SK-N-SH (cell line): Measurements from ENCODE around the gene TNFRSF19. TPM values are rescaled to one million over a fixed set of nuclear protein-coding genes. Genes with fewer than 3 reads are reported as not detected.
"Not testable (repeated sequence)": the region's sequence is repeated elsewhere in the genome, so short reads cannot be mapped to it uniquely, and the experiment has no call there.

ENCODE experiments used
- CTCF ChIA-PET: fragments of 300-600, 350-600 bp; formaldehyde crosslinking; extraction: SDS; loops from one replicate; lab custom pipeline; 2021; lab: Yijun Ruan, JAX
- POLR2A ChIA-PET: fragments of 350-600 bp; sonication (Branson Sonifier 250); formaldehyde crosslinking; extraction: SDS; loops from one replicate; lab custom pipeline; 2020; ENCODE audit warnings: antibody characterized with exemption, inconsistent platforms; lab: Yijun Ruan, JAX
- DNase-seq: peaks from one replicate; pipeline ENCODE4 v3.0.0; 2012
- H2AFZ ChIP-seq: fragments of 200-600 bp; sonication (generic); 2 replicates; pipeline ENCODE4 v1.8.1; 2016; ENCODE audit warnings: antibody characterized with exemption, mild to moderate bottlenecking, low read depth
- H3F3A ChIP-seq: fragments of 200-600 bp; sonication (generic); replicated peaks from 2 replicates; pipeline ENCODE3; 2016; ENCODE audit warnings: antibody characterized with exemption, mild to moderate bottlenecking; ENCODE audit not compliant: insufficient read depth
- H3K27ac ChIP-seq, 2 experiments: fragments of 200-500 bp in 1 of 2; fragments of 200-600 bp in 1 of 2; sonication (Bioruptor generic) in 1 of 2; sonication (generic), shearing (Covaris generic) in 1 of 2; 2 replicates each; pipeline versions ENCODE4 v1.5.1 to v1.6.1; 2014 to 2016; ENCODE audit warnings: low read depth in 2 of 2, inconsistent platforms in 1 of 2, low read length in 1 of 2, mild to moderate bottlenecking in 1 of 2, mixed read lengths in 1 of 2
- H3K27me3 ChIP-seq: fragments of 200-600 bp; sonication (generic), shearing (Covaris generic); 2 replicates; pipeline ENCODE4 v1.6.1; 2016; ENCODE audit warnings: mixed run types; ENCODE audit not compliant: insufficient read depth
- H3K36me3 ChIP-seq, 2 experiments: fragments of 200-500 bp in 1 of 2; fragments of 200-600 bp in 1 of 2; sonication (Bioruptor generic) in 1 of 2; sonication (generic) in 1 of 2; replicated peaks in 1 of 2; 2 replicates each; pipeline versions ENCODE3 to v1.5.1; 2014 to 2016; ENCODE audit warnings: low read length in 1 of 2, mild to moderate bottlenecking in 1 of 2; ENCODE audit not compliant: insufficient read depth in 2 of 2, control insufficient read depth in 1 of 2
- H3K4me1 ChIP-seq, 2 experiments: fragments of 200-500 bp in 1 of 2; fragments of 200-600 bp in 1 of 2; sonication (Bioruptor generic) in 1 of 2; sonication (generic), shearing (Covaris generic) in 1 of 2; 2 replicates each; pipeline versions ENCODE4 v1.5.1 to v1.6.1; 2014 to 2016; ENCODE audit warnings: low read depth in 1 of 2, low read length in 1 of 2, mixed run types in 1 of 2; ENCODE audit not compliant: insufficient read depth in 2 of 2, control insufficient read depth in 1 of 2
- H3K4me2 ChIP-seq: fragments of 200-600 bp; sonication (generic), shearing (Covaris generic); 2 replicates; pipeline ENCODE4 v1.6.1; 2017; ENCODE audit warnings: mixed run types
- H3K4me3 ChIP-seq, 2 experiments: fragments of 200-500 bp in 1 of 2; fragments of 200-600 bp in 1 of 2; sonication (Bioruptor generic) in 1 of 2; sonication (generic), shearing (Covaris generic) in 1 of 2; 2 replicates each; pipeline versions ENCODE4 v1.5.1 to v1.8.1; 2014 to 2016; ENCODE audit warnings: low read depth in 2 of 2, inconsistent platforms in 1 of 2, low read length in 1 of 2, mild to moderate bottlenecking in 1 of 2, mixed read lengths in 1 of 2, moderate library complexity in 1 of 2
- H3K79me2 ChIP-seq: fragments of 200-600 bp; sonication (generic); 2 replicates; pipeline ENCODE4 v1.8.1; 2017; ENCODE audit warnings: mild to moderate bottlenecking; ENCODE audit not compliant: insufficient read depth
- H3K9ac ChIP-seq: fragments of 200-600 bp; sonication (generic); 2 replicates; pipeline ENCODE4 v1.6.1; 2017; ENCODE audit warnings: mixed run types
- H3K9me2 ChIP-seq: fragments of 200-600 bp; sonication (generic); 2 replicates; pipeline ENCODE4 v1.6.1; 2017; ENCODE audit warnings: mixed run types
- H3K9me3 ChIP-seq: fragments of 200-600 bp; sonication (generic); 2 replicates; pipeline ENCODE4 v1.6.1; 2017; ENCODE audit warnings: mixed run types, mild to moderate bottlenecking, moderate library complexity
- H4K20me1 ChIP-seq: fragments of 200-600 bp; sonication (generic); 2 replicates; pipeline ENCODE4 v1.6.1; 2017; ENCODE audit warnings: mild to moderate bottlenecking, mixed run types; ENCODE audit not compliant: insufficient read depth
- CHD2 ChIP-seq: fragments of 150-350 bp; IDR thresholded peaks from 2 replicates; pipeline ENCODE4 v1.6.1; 2018; ENCODE audit warnings: low read length; ENCODE audit not compliant: partially characterized antibody
- EP300 ChIP-seq, 2 experiments: IDR thresholded peaks; 2 replicates each; pipeline versions ENCODE4 v1.4.0 to v1.6.1; 2012; ENCODE audit warnings: borderline replicate concordance in 1 of 2, low read depth in 1 of 2, low read length in 1 of 2
- FOSL2 ChIP-seq: IDR thresholded peaks from 2 replicates; pipeline ENCODE4 v1.4.0; 2012; ENCODE audit warnings: low read depth, mild to moderate bottlenecking, moderate library complexity, borderline replicate concordance
- FOXJ3 ChIP-seq: sonication (generic); formaldehyde crosslinking; IDR thresholded peaks from 2 replicates; pipeline ENCODE4 v1.5.1; 2020; ENCODE audit warnings: mild to moderate bottlenecking, missing genetic modification reagents
- FOXM1 ChIP-seq: IDR thresholded peaks from 2 replicates; pipeline ENCODE4 v1.4.0; 2012; ENCODE audit warnings: low read depth, mild to moderate bottlenecking
- GABPA ChIP-seq: IDR thresholded peaks from 2 replicates; pipeline ENCODE4 v1.4.0; 2012; ENCODE audit warnings: low read depth, mild to moderate bottlenecking
- GATA2 ChIP-seq: sonication (generic); formaldehyde crosslinking; IDR thresholded peaks from 2 replicates; pipeline ENCODE4 v1.5.0; 2020; ENCODE audit warnings: mild to moderate bottlenecking, missing genetic modification reagents
- JUND ChIP-seq: IDR thresholded peaks from 2 replicates; pipeline ENCODE4 v1.4.0; 2012
- MXI1 ChIP-seq: IDR thresholded peaks from 2 replicates; pipeline ENCODE4 v1.6.1; 2012; ENCODE audit warnings: mild to moderate bottlenecking, low read depth, low read length, improper control_type of control experiment
- NFIC ChIP-seq: IDR thresholded peaks from 2 replicates; pipeline ENCODE4 v1.4.0; 2012; ENCODE audit warnings: borderline replicate concordance
- POLR2AphosphoS5 ChIP-seq: IDR thresholded peaks from 2 replicates; pipeline ENCODE4 v1.6.1; 2012; ENCODE audit warnings: low read depth, low read length
- RAD21 ChIP-seq: IDR thresholded peaks from 2 replicates; pipeline ENCODE4 v1.6.1; 2012; ENCODE audit warnings: mild to moderate bottlenecking, low read length
- RCOR1 ChIP-seq: fragments of 150-350 bp; IDR thresholded peaks from 2 replicates; pipeline ENCODE4 v1.6.1; 2017; ENCODE audit warnings: antibody characterized with exemption, low read length
- RFX5 ChIP-seq: IDR thresholded peaks from 2 replicates; pipeline ENCODE4 v1.6.1; 2012; ENCODE audit warnings: mild to moderate bottlenecking, improper control_type of control experiment, low read length
- SMC3 ChIP-seq: IDR thresholded peaks from 2 replicates; pipeline ENCODE4 v1.6.1; 2012; ENCODE audit warnings: low read depth, low read length, improper control_type of control experiment
- TCF12 ChIP-seq: IDR thresholded peaks from 2 replicates; pipeline ENCODE4 v1.4.0; 2012
- TEAD4 ChIP-seq: IDR thresholded peaks from 2 replicates; pipeline ENCODE4 v1.4.0; 2012; ENCODE audit warnings: mild to moderate bottlenecking, borderline replicate concordance; ENCODE audit not compliant: insufficient read depth
- YY1 ChIP-seq: IDR thresholded peaks from 2 replicates; pipeline ENCODE4 v1.4.0; 2012; ENCODE audit warnings: low read depth, mild to moderate bottlenecking
- WGBS: methylation state at CpG from one replicate; pipeline ENCODE4 v1.1.6; 2017; ENCODE audit warnings: low lambda C conversion rate; 5-methylcytosine and 5-hydroxymethylcytosine counted together
- polyA plus RNA-seq, 3 experiments: library from polyadenylated mRNA; depleted of rRNA; stranded (reverse); fragments of >200 nt; gene quantifications; 2 replicates each; pipeline ENCODE4 v1.2.3, GENCODE V29; 2012
- TF ChIP-seq, protein P1 (sequence below): fragments of 150-350 bp; IDR thresholded peaks from 2 replicates; pipeline ENCODE4 v1.6.1; 2016; ENCODE audit warnings: mild to moderate bottlenecking, low read depth, low read length
- TF ChIP-seq, protein P2 (sequence below): IDR thresholded peaks from 2 replicates; pipeline ENCODE4 v1.4.0; 2012; ENCODE audit warnings: low read depth
- TF ChIP-seq, protein P3 (sequence below): fragments of 150-350 bp; IDR thresholded peaks from 2 replicates; pipeline ENCODE4 v1.6.1; 2017; ENCODE audit warnings: antibody characterized with exemption, low read length, low read depth, borderline replicate concordance
- TF ChIP-seq, protein P4 (sequence below): IDR thresholded peaks from 2 replicates; pipeline ENCODE4; 2012

TNFRSF19 gene, protein sequence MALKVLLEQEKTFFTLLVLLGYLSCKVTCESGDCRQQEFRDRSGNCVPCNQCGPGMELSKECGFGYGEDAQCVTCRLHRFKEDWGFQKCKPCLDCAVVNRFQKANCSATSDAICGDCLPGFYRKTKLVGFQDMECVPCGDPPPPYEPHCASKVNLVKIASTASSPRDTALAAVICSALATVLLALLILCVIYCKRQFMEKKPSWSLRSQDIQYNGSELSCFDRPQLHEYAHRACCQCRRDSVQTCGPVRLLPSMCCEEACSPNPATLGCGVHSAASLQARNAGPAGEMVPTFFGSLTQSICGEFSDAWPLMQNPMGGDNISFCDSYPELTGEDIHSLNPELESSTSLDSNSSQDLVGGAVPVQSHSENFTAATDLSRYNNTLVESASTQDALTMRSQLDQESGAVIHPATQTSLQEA
- 4.6 and 6.8 TPM in 2 replicates for polyA plus RNA-seq (2012; rRNA removed)
- 5.9 and 6.2 TPM in 2 replicates for polyA plus RNA-seq (2012; cell fraction: cytosol; rRNA removed)
- polyA plus RNA-seq (2012; cell fraction: nucleus; rRNA removed): 5.1 and 10.3 TPM in 2 replicates

DNA sequence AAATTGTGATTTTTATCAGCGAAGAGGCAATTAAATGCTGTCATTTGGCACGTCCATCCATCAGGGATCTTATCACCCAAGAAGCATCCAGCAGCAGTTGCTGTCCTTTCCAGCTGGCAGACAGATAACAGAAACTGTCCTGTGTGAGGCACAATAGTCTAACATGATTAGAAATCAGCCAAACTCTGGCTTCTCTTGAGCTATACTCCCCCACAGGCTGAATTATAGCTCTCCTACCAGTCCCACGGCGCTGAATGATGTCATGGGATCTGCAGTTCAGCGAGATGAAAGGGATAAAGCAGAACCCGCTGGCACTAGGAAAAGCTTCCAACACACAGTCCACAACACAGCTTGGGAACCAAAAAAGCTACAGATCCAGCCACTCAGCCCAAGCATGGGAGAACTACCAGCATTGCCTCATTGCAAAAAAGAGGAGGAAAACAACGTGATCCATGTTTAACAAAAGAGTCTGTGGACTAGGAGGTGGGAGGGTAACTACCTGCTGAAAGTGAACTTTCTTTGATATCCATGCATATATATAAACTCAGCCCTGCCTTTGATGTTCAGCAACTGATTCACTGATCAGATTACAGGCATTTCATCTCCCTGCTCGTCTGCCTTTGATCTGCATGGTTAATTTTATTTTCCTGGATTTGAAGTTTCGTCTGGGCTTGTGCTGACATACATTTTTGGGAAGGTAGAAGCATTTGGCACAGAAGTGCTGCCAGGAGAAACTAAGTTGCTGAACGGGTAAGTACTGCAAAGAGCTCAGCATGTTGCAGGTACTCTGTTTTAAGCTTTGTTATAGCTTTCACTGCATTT, at the start of gene TNFRSF19:
Gene TNFRSF19 (plus strand): TSS at position 314 of the 822 bp plus-strand sequence. CDS start 19,772 bp downstream, outside the sequence.
- Histone ChIP-seq H3K9me3 (no peaks in the 10 kb centered on the region), H3K9me2 (no peaks in the 10 kb centered on the region), H3K79me2 (peaks cover 15% of the 10 kb centered on the region; the same call in 1 of the 2 replicates), H3K27ac (peak within 1 kb of the TSS; percentile 87 to 94), H2AFZ (peak within 1 kb of the TSS; percentile 67; the same call in 1 of the 2 replicates), H3K4me2 (peak within 1 kb of the TSS; percentile 82), H3F3A (peaks cover 5% of the 10 kb centered on the region), H3K9ac (peak within 1 kb of the TSS; percentile 67), H3K36me3 (no peaks in the 10 kb centered on the region), H3K4me1 (peaks cover 0 to 30% of the 10 kb centered on the region in 2 experiments; a peak in 2 of 4 replicates), H4K20me1 (no peaks in the 10 kb centered on the region), H3K4me3 (peak within 1 kb of the TSS; percentile 41 to 66), H3K27me3 (no peaks in the 10 kb centered on the region)
- 8% methylated on average over 10 of the region's 10 CpGs for WGBS
- TF ChIP-seq, protein P1, sequence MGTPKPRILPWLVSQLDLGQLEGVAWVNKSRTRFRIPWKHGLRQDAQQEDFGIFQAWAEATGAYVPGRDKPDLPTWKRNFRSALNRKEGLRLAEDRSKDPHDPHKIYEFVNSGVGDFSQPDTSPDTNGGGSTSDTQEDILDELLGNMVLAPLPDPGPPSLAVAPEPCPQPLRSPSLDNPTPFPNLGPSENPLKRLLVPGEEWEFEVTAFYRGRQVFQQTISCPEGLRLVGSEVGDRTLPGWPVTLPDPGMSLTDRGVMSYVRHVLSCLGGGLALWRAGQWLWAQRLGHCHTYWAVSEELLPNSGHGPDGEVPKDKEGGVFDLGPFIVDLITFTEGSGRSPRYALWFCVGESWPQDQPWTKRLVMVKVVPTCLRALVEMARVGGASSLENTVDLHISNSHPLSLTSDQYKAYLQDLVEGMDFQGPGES: no peak
- TF ChIP-seq YY1: no peak
- TF ChIP-seq FOXJ3 (CRISPR knock-in tag): peak; percentile 92
- TF ChIP-seq EP300 (IDR thresholded peaks at IDR 0.05; ENCODE audit: borderline replicate concordance in 1 of 2, low read depth in 1 of 2, low read length in 1 of 2): peak; percentile 36 to 97; a peak in 3 of 4 replicates
- peak; percentile 6; the same call in 1 of the 2 replicates for TF ChIP-seq FOSL2
- TF ChIP-seq, protein P2, sequence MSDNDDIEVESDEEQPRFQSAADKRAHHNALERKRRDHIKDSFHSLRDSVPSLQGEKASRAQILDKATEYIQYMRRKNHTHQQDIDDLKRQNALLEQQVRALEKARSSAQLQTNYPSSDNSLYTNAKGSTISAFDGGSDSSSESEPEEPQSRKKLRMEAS: peak; percentile 58
- no peak; the same call in 1 of the 2 replicates for TF ChIP-seq POLR2AphosphoS5
- peak; percentile 100 for TF ChIP-seq GATA2 (CRISPR knock-in tag)
- TF ChIP-seq TEAD4: 0 out of 2 replicates have a peak, but pooled peaks have one; percentile 53
- TF ChIP-seq CHD2: peak; percentile 91
- 0 out of 2 replicates have a peak, but pooled peaks have one; percentile 11 for TF ChIP-seq SMC3
- no peak for TF ChIP-seq GABPA
- TF ChIP-seq, protein P3, sequence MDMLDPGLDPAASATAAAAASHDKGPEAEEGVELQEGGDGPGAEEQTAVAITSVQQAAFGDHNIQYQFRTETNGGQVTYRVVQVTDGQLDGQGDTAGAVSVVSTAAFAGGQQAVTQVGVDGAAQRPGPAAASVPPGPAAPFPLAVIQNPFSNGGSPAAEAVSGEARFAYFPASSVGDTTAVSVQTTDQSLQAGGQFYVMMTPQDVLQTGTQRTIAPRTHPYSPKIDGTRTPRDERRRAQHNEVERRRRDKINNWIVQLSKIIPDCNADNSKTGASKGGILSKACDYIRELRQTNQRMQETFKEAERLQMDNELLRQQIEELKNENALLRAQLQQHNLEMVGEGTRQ: no peak
- peak; percentile 61 for TF ChIP-seq JUND
- TF ChIP-seq, protein P4, sequence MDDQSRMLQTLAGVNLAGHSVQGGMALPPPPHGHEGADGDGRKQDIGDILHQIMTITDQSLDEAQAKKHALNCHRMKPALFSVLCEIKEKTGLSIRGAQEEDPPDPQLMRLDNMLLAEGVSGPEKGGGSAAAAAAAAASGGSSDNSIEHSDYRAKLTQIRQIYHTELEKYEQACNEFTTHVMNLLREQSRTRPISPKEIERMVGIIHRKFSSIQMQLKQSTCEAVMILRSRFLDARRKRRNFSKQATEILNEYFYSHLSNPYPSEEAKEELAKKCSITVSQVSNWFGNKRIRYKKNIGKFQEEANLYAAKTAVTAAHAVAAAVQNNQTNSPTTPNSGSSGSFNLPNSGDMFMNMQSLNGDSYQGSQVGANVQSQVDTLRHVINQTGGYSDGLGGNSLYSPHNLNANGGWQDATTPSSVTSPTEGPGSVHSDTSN: peak; percentile 74
- TF ChIP-seq RCOR1: peak; percentile 99
- no peak for TF ChIP-seq RFX5
- peak; percentile 26 for TF ChIP-seq MXI1
- peak; percentile 40; the same call in 1 of the 2 replicates for TF ChIP-seq RAD21
- no peak for TF ChIP-seq FOXM1
- TF ChIP-seq NFIC: 0 out of 2 replicates have a peak, but pooled peaks have one; percentile 37
- peak; percentile 77 for TF ChIP-seq TCF12
- peak; percentile 80 for DNase-seq
- ChIA-PET CTCF (interaction anchor here (0.8 to 2.9 kb wide), 14 partner anchors 8 to 319 kb away, joined by 3 to 25 read pairs (median 4); partner anchors contain the start of gene MIPEP), POLR2A (interaction anchor here (0.6 to 1.7 kb wide), 6 partner anchors 8 to 640 kb away, joined by 3 to 18 read pairs (median 3); no protein-coding TSS in a partner anchor)

DNA sequence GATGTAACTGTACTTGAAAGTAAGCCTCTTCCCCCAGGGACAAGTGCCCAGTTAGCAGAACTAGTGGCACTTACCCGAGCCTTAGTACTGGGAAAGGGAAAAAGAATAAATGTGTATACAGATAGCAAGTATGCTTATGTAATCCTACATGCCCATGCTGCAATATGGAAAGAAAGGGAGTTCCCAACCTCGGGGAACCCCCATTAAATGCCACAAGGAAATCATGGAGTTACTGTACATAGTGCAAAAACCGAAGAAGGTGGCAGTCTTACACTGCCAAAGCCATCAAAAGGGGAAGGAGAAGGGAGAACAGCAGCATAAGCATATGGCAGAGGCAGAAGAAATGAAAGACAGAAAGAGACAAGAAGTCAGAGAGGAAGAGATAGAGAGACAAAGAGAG, 40.3 kb upstream of the TNFRSF19 start:
- H2AFZ ChIP-seq, CTCF ChIA-PET, H4K20me1 ChIP-seq, POLR2A ChIA-PET, H3K4me2 ChIP-seq, H3K27ac ChIP-seq, H3K27me3 ChIP-seq, DNase-seq, H3K9me2 ChIP-seq, H3K9ac ChIP-seq, H3K79me2 ChIP-seq, H3K36me3 ChIP-seq, H3F3A ChIP-seq, H3K4me1 ChIP-seq, H3K4me3 ChIP-seq, H3K9me3 ChIP-seq: not testable (repeated sequence)
- WGBS: 44% methylated on average over 3 of the region's 3 CpGs
